GM20431 (cell line): ENCODE results near the gene ASB2.

Source experiments
- in situ Hi-C: fragments of 300-500 bp; cut with MseI, MboI; formaldehyde crosslinking; loops from one replicate; pipeline ENCODE4 v1.15.0; 2020; ENCODE audit warnings: low sequenced_read_pairs; ENCODE audit not compliant: unreplicated experiment

ASB2 gene

GRCh38 chr14:93965287-93965821 is 11.0 kb downstream of the ASB2 start:
- in situ Hi-C loops: no loop called here

GRCh38 chr14:93964820-93965286 is 11.5 kb downstream of the ASB2 start:
- in situ Hi-C loops: no loop called here

- in situ Hi-C loops: no loop called here
Observed at GRCh38 chr14:93964281-93964680, 12.1 kb downstream of the ASB2 start.

GRCh38 chr14:93963692-93964091 is 12.7 kb downstream of the ASB2 start:
- in situ Hi-C loops: no loop called here

GRCh38 chr14:93962701-93963601 is 13.4 kb downstream of the ASB2 start:
- in situ Hi-C loops: no loop called here

GRCh38 chr14:93961620-93962019 is 14.8 kb downstream of the ASB2 start:
- in situ Hi-C loops: no loop called here

- in situ Hi-C loops: no loop called here
Observed at GRCh38 chr14:93960774-93961438, 15.5 kb downstream of the ASB2 start.

GRCh38 chr14:93960108-93960475 is 16.3 kb downstream of the ASB2 start:
- in situ Hi-C loops: no loop called here

GRCh38 chr14:93959239-93960107 is 16.9 kb downstream of the ASB2 start:
- in situ Hi-C loops: no loop called here

GRCh38 chr14:93958567-93959238 is 17.7 kb downstream of the ASB2 start:
- in situ Hi-C loops: no loop called here

GRCh38 chr14:93957751-93958566 is 18.4 kb downstream of the ASB2 start:
- in situ Hi-C loops: no loop called here

GRCh38 chr14:93957333-93957710 is 19.0 kb downstream of the ASB2 start:
- in situ Hi-C loops: no loop called here

- in situ Hi-C loops: no loop called here
Observed at GRCh38 chr14:93956514-93957332, 19.6 kb downstream of the ASB2 start.

GRCh38 chr14:93955850-93956481 is 20.4 kb downstream of the ASB2 start:
- in situ Hi-C loops: no loop called here

- in situ Hi-C loops: no loop called here
Observed at GRCh38 chr14:93954900-93955849, 21.2 kb downstream of the ASB2 start.

- in situ Hi-C loops: no loop called here
Observed at GRCh38 chr14:93954516-93954830, 21.9 kb downstream of the ASB2 start.
